ENCODE measurements around the gene NXF1.

- TF ChIP-seq YY1 (IDR thresholded peaks at IDR 0.05; ENCODE audit: insufficient read depth, insufficient read length) = no peak
- TF ChIP-seq SUZ12 (IDR thresholded peaks at IDR 0.05; ENCODE audit: extremely low read depth, insufficient read depth, insufficient read length) = no peak
Measured at GRCh38 chr11:62811659-62812058, 6.4 kb upstream of the NXF1 start.
